Mucosa of stomach (tissue), 1 donor: ENCODE measurements around the gene CLDN25.
A peak's percentile ranks its signal among the peaks of the same experiment; 100 is the strongest.
"Not testable (repeated sequence)": the region's sequence is repeated elsewhere in the genome, so short reads cannot be mapped to it uniquely, and the experiment has no call there.

Source experiments
- H3K27me3 ChIP-seq: one replicate; pipeline ENCODE4 v1.7.0; 2013; ENCODE audit warnings: mild to moderate bottlenecking, low read length; ENCODE audit not compliant: control insufficient read depth, insufficient read depth
- H3K36me3 ChIP-seq: one replicate; pipeline ENCODE4 v1.7.0; 2013; ENCODE audit warnings: low read length; ENCODE audit not compliant: control insufficient read depth, insufficient read depth
- H3K4me1 ChIP-seq: one replicate; pipeline ENCODE4 v1.7.0; 2013; ENCODE audit warnings: mild to moderate bottlenecking, low read length; ENCODE audit not compliant: control insufficient read depth, insufficient read depth
- H3K4me3 ChIP-seq: one replicate; pipeline ENCODE4 v1.7.0; 2013; ENCODE audit warnings: low read length
- H3K9ac ChIP-seq: one replicate; pipeline ENCODE4 v1.7.0; 2013; ENCODE audit warnings: mild to moderate bottlenecking, low read length, moderate library complexity
- H3K9me3 ChIP-seq: one replicate; pipeline ENCODE4 v1.7.0; 2013; ENCODE audit warnings: mild to moderate bottlenecking, low read length, moderate library complexity; ENCODE audit not compliant: control insufficient read depth
- donor health status: Pancreatic carcinoma.

The CLDN25 gene

DNA sequence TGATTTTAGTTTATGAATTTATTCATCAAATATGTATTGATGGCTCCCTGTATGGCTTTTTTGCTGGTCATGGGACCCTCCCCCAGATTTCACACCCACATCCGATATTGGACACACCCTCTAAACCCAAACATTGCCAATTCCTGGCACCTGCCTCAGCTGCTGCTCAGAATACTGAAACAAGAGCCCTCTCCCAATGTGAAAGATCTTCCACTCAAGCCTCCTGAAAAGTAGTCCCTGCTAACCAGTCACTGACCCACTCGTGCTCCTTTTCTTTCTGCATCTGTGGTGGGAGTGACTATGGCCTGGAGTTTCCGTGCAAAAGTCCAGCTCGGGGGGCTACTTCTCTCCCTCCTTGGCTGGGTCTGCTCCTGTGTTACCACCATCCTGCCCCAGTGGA is at the start of gene CLDN25:
CLDN25 (plus strand) TSS at position 301 of the 400 bp plus-strand sequence; CDS start at position 301, 0 bp downstream.
- H3K9ac ChIP-seq: no peak within 1 kb of the TSS

DNA sequence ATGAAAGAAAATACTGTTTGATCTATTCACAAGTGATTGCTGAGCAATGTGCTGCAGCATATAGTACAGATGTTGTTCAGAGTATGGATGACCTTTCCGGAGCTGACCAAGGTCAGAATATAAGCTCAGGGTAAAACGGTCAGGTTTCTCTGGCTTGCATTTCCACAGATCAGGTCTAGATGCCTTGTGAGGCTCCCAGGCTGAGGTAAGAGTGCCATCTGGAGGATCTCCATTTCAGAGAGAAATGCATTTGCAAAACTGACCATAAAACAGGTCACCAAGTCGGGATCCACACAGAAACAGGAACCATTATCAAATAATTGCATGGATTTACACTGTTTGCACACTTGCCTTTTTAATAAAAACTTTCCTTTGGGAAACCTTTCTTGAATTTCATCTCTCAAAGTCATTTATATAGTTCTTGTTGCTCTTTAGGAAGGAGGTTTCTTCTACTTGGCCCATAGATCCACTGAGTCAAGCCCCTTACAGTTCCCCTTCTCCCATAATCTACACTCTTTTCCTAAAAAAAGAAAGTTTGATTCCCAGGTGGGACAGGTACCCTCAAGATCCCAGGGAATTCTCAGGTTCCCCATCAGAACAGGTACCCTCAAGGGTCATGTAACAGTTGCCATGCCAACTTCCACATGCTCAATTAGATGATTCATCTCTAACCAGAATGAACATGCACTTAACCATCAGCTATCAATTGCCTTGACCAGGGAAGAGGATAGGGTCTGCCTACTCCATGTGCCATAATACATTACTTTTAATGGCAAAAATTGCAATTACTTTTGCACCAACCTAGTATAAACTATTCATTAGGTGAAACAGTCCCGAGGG is 48.5 kb upstream of the CLDN25 start:
- Histone ChIP-seq H3K4me1 (no peaks in the 10 kb centered on the region), H3K4me3 (no peak overlapping the region), H3K9me3 (no peaks in the 10 kb centered on the region), H3K9ac (no peak overlapping the region), H3K27me3 (no peaks in the 10 kb centered on the region), H3K36me3 (no peaks in the 10 kb centered on the region)

More for the DNA sequence above, at the start of gene CLDN25:
- Histone ChIP-seq H3K9me3 (no peaks in the 10 kb centered on the region), H3K4me3 (no peak within 1 kb of the TSS), H3K4me1 (no peaks in the 10 kb centered on the region), H3K36me3 (no peaks in the 10 kb centered on the region), H3K27me3 (no peaks in the 10 kb centered on the region)

DNA sequence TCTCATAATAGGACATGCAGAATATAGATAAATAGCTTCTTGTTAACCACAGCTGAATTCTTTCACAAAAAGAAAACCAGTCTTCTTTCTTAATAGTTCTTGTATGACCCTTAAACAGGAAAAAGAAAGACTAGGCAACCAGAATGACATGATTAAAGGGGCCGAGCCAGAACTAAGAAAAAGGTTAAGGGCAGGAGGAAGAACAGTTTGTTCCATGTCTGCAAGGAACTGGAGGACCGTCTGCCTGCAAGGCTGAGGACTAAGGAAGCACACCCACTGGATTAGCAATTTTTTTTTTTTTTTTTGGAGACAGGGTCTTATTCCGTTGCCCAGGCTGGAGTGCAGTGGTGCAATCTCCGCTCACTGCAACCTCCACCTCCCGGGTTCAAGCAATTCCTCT is 47.5 kb upstream of the CLDN25 start:
- H3K4me1 ChIP-seq: no peaks in the 10 kb centered on the region
- H3K4me3 ChIP-seq: no peak overlapping the region
- H3K27me3 ChIP-seq: no peaks in the 10 kb centered on the region
- H3K36me3 ChIP-seq: peaks cover under 1% of the 10 kb centered on the region
- no peak overlapping the region for H3K9ac ChIP-seq
- H3K9me3 ChIP-seq: no peaks in the 10 kb centered on the region

- no peaks in the 10 kb centered on the region for H3K27me3 ChIP-seq
- no peaks in the 10 kb centered on the region for H3K9me3 ChIP-seq
- no peaks in the 10 kb centered on the region for H3K4me1 ChIP-seq
- no peak overlapping the region for H3K9ac ChIP-seq
- peaks cover 6% of the 10 kb centered on the region for H3K36me3 ChIP-seq
- H3K4me3 ChIP-seq: no peak overlapping the region
Measured at GRCh38 chr11:113736323-113736722, 43.3 kb upstream of the CLDN25 start.

DNA sequence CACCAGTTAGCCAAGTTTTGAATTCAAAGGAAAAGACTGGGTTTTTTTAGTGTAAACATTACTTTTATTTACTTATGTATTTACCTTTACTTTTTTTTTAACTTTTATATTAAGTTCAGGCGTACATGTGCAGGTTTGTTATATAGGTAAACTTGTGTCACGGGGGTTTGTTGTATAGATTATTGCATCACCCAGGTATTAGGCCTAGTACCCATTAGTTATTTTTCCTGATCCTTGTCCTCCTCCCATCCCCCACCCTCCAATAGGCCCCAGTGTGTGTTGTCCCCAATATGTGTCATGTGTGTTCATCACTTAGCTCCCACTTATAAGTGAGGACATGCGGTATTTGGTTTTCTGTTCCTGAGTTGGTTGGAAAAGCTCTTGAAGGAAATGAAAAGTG is 26.7 kb upstream of the CLDN25 start:
- Histone ChIP-seq H3K36me3 (no peaks in the 10 kb centered on the region), H3K9me3 (no peaks in the 10 kb centered on the region), H3K9ac (no peak overlapping the region), H3K4me1 (no peaks in the 10 kb centered on the region), H3K27me3 (no peaks in the 10 kb centered on the region), H3K4me3 (no peak overlapping the region)

DNA sequence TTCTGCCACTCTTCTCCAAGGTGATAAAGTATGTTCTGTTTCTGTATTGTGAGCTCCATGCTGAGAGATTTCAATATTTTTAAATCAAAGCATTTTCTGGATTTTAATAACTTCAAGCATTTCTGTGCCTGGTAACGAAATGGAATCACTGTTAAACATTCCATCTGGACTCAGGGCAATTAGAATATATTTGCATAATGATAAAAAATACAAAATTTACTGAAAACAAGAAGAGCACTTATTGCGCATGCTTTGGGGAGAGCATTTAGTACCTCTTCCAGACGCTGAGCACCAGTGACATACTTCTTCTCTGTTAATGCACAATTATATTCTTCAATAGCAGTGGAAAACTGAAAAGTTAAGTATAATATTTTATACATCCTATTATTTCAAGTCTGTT is 19.4 kb upstream of the CLDN25 start:
- peaks cover 3% of the 10 kb centered on the region for H3K36me3 ChIP-seq
- H3K4me1 ChIP-seq: no peaks in the 10 kb centered on the region
- H3K27me3 ChIP-seq: no peaks in the 10 kb centered on the region
- no peaks in the 10 kb centered on the region for H3K9me3 ChIP-seq
- no peak overlapping the region for H3K4me3 ChIP-seq
- no peak overlapping the region for H3K9ac ChIP-seq

- H3K4me3 ChIP-seq, H3K9me3 ChIP-seq, H3K4me1 ChIP-seq, H3K36me3 ChIP-seq, H3K9ac ChIP-seq, H3K27me3 ChIP-seq: not testable (repeated sequence)
Measured at GRCh38 chr11:113763040-113763439, 16.6 kb upstream of the CLDN25 start.

DNA sequence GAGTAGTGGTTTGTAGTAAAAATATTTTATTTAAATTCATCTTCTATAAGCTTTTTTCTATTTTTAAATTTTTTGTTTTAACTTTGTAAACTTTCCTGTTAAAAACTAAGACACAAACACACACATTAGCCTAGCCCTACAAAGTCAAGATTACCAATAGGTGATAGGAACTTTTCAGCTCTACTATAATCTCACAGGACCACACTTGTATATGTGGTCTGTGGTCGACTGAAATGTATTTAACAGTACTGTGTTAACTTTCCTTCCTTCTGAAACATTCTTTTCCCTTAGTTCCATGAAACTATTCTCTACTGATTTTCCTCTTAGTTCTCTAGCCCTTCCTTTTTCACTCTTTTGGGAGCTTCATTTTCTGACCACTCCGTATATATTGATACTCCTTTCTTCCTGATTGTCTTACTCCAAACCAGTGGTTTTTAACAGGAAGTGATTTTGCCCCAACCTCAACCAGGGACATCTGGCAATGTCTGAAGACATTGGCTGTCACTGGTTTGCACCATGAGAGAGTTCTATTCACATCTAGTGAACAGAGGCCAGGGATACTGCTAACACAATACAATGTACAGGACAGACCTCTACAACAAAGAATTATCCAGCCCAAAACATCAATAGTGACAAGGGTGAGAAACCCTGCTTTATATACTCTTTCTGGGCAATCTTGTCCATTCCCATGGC is 14.9 kb upstream of the CLDN25 start:
- Histone ChIP-seq H3K36me3 (peaks cover 2% of the 10 kb centered on the region), H3K4me3 (no peak overlapping the region), H3K4me1 (no peaks in the 10 kb centered on the region)

DNA sequence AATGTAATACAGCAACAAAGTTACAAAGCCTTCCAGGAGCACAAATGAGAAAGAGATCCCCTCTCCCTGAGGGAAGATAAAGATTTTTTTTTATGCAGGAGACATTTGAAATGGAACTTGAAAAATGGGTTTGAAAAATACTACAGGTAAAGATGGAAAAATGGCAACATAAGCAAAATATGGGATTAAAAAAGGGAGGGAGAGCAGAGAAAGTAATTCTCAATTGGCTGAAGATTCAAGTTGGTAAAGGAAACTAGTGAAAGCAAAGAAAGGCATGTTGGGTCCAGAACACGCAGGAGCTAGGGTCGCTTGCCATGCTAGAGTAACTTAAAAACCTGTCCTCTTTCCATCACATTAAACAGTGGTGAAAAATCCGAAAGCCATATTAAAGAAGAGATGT is 7.6 kb upstream of the CLDN25 start:
- Histone ChIP-seq H3K36me3 (no peaks in the 10 kb centered on the region), H3K9ac (no peak overlapping the region), H3K4me1 (peaks cover 5% of the 10 kb centered on the region), H3K4me3 (no peak overlapping the region), H3K9me3 (no peaks in the 10 kb centered on the region), H3K27me3 (no peaks in the 10 kb centered on the region)

More for the DNA sequence above, 14.9 kb upstream of the CLDN25 start:
- no peaks in the 10 kb centered on the region for H3K27me3 ChIP-seq
- no peak overlapping the region for H3K9ac ChIP-seq
- H3K9me3 ChIP-seq: no peaks in the 10 kb centered on the region

DNA sequence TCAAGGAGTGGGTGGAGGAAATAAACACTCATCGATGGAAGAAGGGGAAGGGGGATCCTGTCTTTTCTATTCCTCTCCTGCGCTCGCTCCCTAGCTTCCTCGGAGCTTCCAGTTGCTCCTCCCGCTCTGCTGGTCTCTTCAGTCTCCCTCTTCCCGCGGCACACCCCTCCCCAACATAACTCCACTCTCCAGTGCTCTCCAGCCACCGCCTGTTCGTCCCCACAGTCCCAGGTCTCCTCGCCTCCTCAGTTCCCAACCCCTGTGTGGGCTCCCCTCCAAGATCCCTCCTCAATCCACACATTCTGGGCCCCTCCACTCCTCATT is 6.5 kb upstream of the CLDN25 start:
- peak overlapping the region; percentile 92 for H3K4me3 ChIP-seq
- no peaks in the 10 kb centered on the region for H3K36me3 ChIP-seq
- peak overlapping the region; percentile 95 for H3K9ac ChIP-seq
- H3K27me3 ChIP-seq: no peaks in the 10 kb centered on the region
- no peaks in the 10 kb centered on the region for H3K9me3 ChIP-seq
- peaks cover 5% of the 10 kb centered on the region for H3K4me1 ChIP-seq

- Histone ChIP-seq H3K9me3 (no peaks in the 10 kb centered on the region), H3K36me3 (no peaks in the 10 kb centered on the region), H3K9ac (peak within 1 kb of the TSS; percentile 95), H3K4me1 (peaks cover 5% of the 10 kb centered on the region), H3K4me3 (peak within 1 kb of the TSS; percentile 92), H3K27me3 (no peaks in the 10 kb centered on the region)
Measured at GRCh38 chr11:113773416-113774173, 6.0 kb upstream of the CLDN25 start, which contains the start of gene ZW10. Gene ZW10 (minus strand): TSS chr11:113773692. CDS start chr11:113773666, 26 bp downstream.

- H3K36me3 ChIP-seq: no peaks in the 10 kb centered on the region
- no peaks in the 10 kb centered on the region for H3K9me3 ChIP-seq
- H3K4me1 ChIP-seq: peaks cover 5% of the 10 kb centered on the region
- H3K27me3 ChIP-seq: no peaks in the 10 kb centered on the region
- peak overlapping the region; percentile 95 for H3K9ac ChIP-seq
- no peak overlapping the region for H3K4me3 ChIP-seq
Measured at GRCh38 chr11:113774174-113774503, 5.5 kb upstream of the CLDN25 start.
